Calu3 (cell line): Measurements from ENCODE around the gene PLEKHA3. TPM values are rescaled to one million over a fixed set of nuclear protein-coding genes. Genes with fewer than 3 reads are reported as not detected.

ENCODE experiments used
- BruUV-seq: library from RNA; stranded (reverse); fragments of 400-500 nt; replicated peaks from 2 replicates; lab custom pipeline; 2021; lab: Mats Ljungman, UMichigan
- CTCF ChIA-PET: fragments of 300-600 bp; sonication (Branson Sonifier 250); formaldehyde crosslinking; loops from one replicate; lab custom pipeline; 2022; ENCODE audit warnings: antibody characterized with exemption; lab: Charles Lee
- DNase-seq: peaks from one replicate; pipeline ENCODE4 v3.0.0; 2022
- H3K27ac Mint-ChIP-seq: one replicate; pipeline ENCODE4 v1.8.0; 2022; ENCODE audit warnings: mixed read lengths; ENCODE audit not compliant: unreplicated experiment
- H3K27me3 Mint-ChIP-seq: one replicate; pipeline ENCODE4 v1.8.0; 2022; ENCODE audit warnings: mixed read lengths; ENCODE audit not compliant: unreplicated experiment
- H3K36me3 Mint-ChIP-seq: one replicate; pipeline ENCODE4 v1.8.0; 2022; ENCODE audit warnings: mild to moderate bottlenecking, moderate library complexity, mixed read lengths; ENCODE audit not compliant: insufficient read depth, unreplicated experiment
- H3K4me1 Mint-ChIP-seq: one replicate; pipeline ENCODE4 v1.8.0; 2022; ENCODE audit warnings: mild to moderate bottlenecking, low read depth, mixed read lengths; ENCODE audit not compliant: unreplicated experiment
- H3K4me3 Mint-ChIP-seq: one replicate; pipeline ENCODE4 v1.8.0; 2022; ENCODE audit warnings: mild to moderate bottlenecking, low read depth, moderate library complexity, mixed read lengths; ENCODE audit not compliant: unreplicated experiment
- H3K9me3 Mint-ChIP-seq: one replicate; pipeline ENCODE4 v1.8.0; 2022; ENCODE audit warnings: low read depth, mixed read lengths; ENCODE audit not compliant: unreplicated experiment
- CTCF ChIP-seq: fragments of 200-600 bp; IDR thresholded peaks from one replicate; pipeline ENCODE4 v1.8.0; 2022; ENCODE audit warnings: antibody characterized with exemption; ENCODE audit not compliant: unreplicated experiment
- intact Hi-C: fragments of 100-400 bp; cut with micrococcal nuclease; formaldehyde crosslinking; loops from one replicate; pipeline ENCODE4 v1.10.0; 2022; ENCODE audit not compliant: unreplicated experiment
- total RNA-seq: library from RNA; stranded (reverse); gene quantifications from 2 replicates; pipeline ENCODE4 v1.2.3, GENCODE V29; 2022

Gene PLEKHA3
- total RNA-seq, 1 experiment from 2014 or later: 33.0 TPM

- TF ChIP-seq CTCF: no peak
- no peak for DNase-seq
- H3K4me3 Mint-ChIP-seq: peak overlapping the region; percentile 94
- H3K9me3 Mint-ChIP-seq: no peaks in the 10 kb centered on the region
- CTCF ChIA-PET: interaction anchor here (0.7 kb wide), 1 partner anchor 27 kb away, joined by 3 read pairs; the partner anchor contains the start of genes PJVK and PRKRA
- intact Hi-C loops: loop anchor here (2.0 kb wide), 1 partner anchor 45 kb away; no protein-coding TSS in a partner anchor
- H3K27ac Mint-ChIP-seq: peak overlapping the region; percentile 89
- peaks cover 17% of the 10 kb centered on the region for H3K4me1 Mint-ChIP-seq
- H3K36me3 Mint-ChIP-seq: peaks cover 37% of the 10 kb centered on the region
- no peaks in the 10 kb centered on the region for H3K27me3 Mint-ChIP-seq
- no TSS peak for BruUV-seq
Measured at GRCh38 chr2:178477443-178478129, 2.7 kb upstream of the PLEKHA3 start.

GRCh38 chr2:178478130-178478438 is 2.2 kb upstream of the PLEKHA3 start:
- Mint-ChIP-seq H3K36me3 (peaks cover 37% of the 10 kb centered on the region), H3K4me3 (peak overlapping the region; percentile 94), H3K9me3 (no peaks in the 10 kb centered on the region), H3K27me3 (no peaks in the 10 kb centered on the region), H3K4me1 (peaks cover 22% of the 10 kb centered on the region), H3K27ac (peak overlapping the region; percentile 89)
- BruUV-seq: TSS peak; percentile 89
- intact Hi-C loops: loop anchor here (2.0 kb wide), 1 partner anchor 45 kb away; no protein-coding TSS in a partner anchor
- CTCF ChIA-PET: interaction anchor here (0.7 kb wide), 1 partner anchor 27 kb away, joined by 3 read pairs; the partner anchor contains the start of genes PJVK and PRKRA
- DNase-seq: peak; percentile 11
- TF ChIP-seq CTCF: no peak

- BruUV-seq: no TSS peak
- TF ChIP-seq CTCF: peak; percentile 75
- Mint-ChIP-seq H3K27ac (peak within 1 kb of the TSS; percentile 89), H3K4me3 (peak within 1 kb of the TSS; percentile 94), H3K9me3 (no peaks in the 10 kb centered on the region), H3K36me3 (peaks cover 37% of the 10 kb centered on the region), H3K27me3 (no peaks in the 10 kb centered on the region), H3K4me1 (peaks cover 22% of the 10 kb centered on the region)
- intact Hi-C loops: loop anchor here (2.0 kb wide), 1 partner anchor 44 kb away; no protein-coding TSS in a partner anchor
- peak; percentile 85 for DNase-seq
- CTCF ChIA-PET: interaction anchor here (0.7 kb wide), 1 partner anchor 28 kb away, joined by 3 read pairs; the partner anchor contains the start of genes PJVK and PRKRA
Measured at GRCh38 chr2:178478439-178479274, 1.6 kb upstream of the PLEKHA3 start, which contains the start of gene FKBP7. FKBP7 (minus strand) TSS chr2:178478600; CDS start chr2:178478499, 101 bp downstream.

- Mint-ChIP-seq H3K4me3 (peak overlapping the region; percentile 94), H3K27me3 (no peaks in the 10 kb centered on the region), H3K4me1 (peaks cover 23% of the 10 kb centered on the region), H3K27ac (peak overlapping the region; percentile 89), H3K9me3 (no peaks in the 10 kb centered on the region), H3K36me3 (peaks cover 37% of the 10 kb centered on the region)
- BruUV-seq: no TSS peak
- CTCF ChIA-PET: no interaction called here
- TF ChIP-seq CTCF: no peak
- intact Hi-C loops: loop anchor here (2.0 kb wide), 1 partner anchor 44 kb away; no protein-coding TSS in a partner anchor
- no peak for DNase-seq
Measured at GRCh38 chr2:178479275-178479616, 1.0 kb upstream of the PLEKHA3 start.
